ENCODE results near the gene MBP. TPM values are rescaled to one million over a fixed set of nuclear protein-coding genes. Genes with fewer than 3 reads are reported as not detected.
"Not testable (repeated sequence)": the region's sequence is repeated elsewhere in the genome, so short reads cannot be mapped to it uniquely, and the experiment has no call there.

Gene MBP
- total and polyA plus RNA-seq, 2 of the 13 experiments (the other 11 are each of a cell fraction or from before 2014, with no cell fraction given), result 5.0 to 8.5 TPM

DNA sequence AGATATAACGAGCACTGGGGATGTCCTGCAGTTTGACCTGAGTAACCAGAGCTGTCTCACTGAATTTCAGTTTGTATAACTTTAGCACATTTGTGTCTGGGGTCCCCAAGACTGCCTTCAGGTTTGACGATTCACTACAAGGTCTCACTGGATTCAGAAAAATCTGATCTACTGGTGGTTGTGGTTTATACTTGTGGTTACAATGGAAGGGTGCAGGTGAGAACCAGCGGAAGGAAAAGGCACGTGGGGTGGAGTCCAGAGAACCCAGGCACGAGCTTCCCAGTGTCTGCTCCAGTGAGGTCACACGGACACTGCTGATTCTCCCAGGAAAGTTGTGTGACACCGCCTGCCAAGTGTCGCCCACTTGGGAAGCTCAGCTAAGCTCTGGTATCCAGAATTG lies 184.2 kb downstream of the MBP start:
- H4K20me1 ChIP-seq (ENCODE audit: insufficient read depth, low read length), result no peaks in the 10 kb centered on the region
- no TSS peak for BruUV-seq (replicated peaks)
- H3K79me2 ChIP-seq (ENCODE audit: insufficient read depth, low read length), result no peaks in the 10 kb centered on the region
- no peak overlapping the region for H3K4me2 ChIP-seq (ENCODE audit: low read depth, low read length)
- no peak overlapping the region for H3K4me3 ChIP-seq (replicated peaks in 1 of 3; ENCODE audit: insufficient read depth in 1 of 3, low read depth in 2 of 3, low read length in 3 of 3)
- H3K36me3 ChIP-seq (replicated peaks in 1 of 2; ENCODE audit: control insufficient read depth in 1 of 2, insufficient read depth in 2 of 2, low read length in 2 of 2), result peaks cover 4 to 5% of the 10 kb centered on the region in 2 experiments; a peak in 2 of 5 replicates
- intact Hi-C loops (cut with micrococcal nuclease; ENCODE audit: unreplicated experiment) (no loop called here), in situ Hi-C loops (cut with HindIII; ENCODE audit: extremely low pct_ligation_motif_present, low pct_unique_long_range_greater_than_20kb) (no loop called here)
- no peaks in the 10 kb centered on the region for H3K9me3 ChIP-seq (ENCODE audit: low read length)
- ATAC-seq (no peak), FAIRE-seq (no peak), DNase-seq (ENCODE audit: low spot score) (no peak)
- no peaks in the 10 kb centered on the region for H3K27me3 ChIP-seq (ENCODE audit: control insufficient read depth in 1 of 2, insufficient read depth in 2 of 2, low read length in 2 of 2)
- H3K4me1 ChIP-seq (ENCODE audit: insufficient read depth, low read length), result peaks cover 7% of the 10 kb centered on the region
- no peak overlapping the region for H3K9ac ChIP-seq (ENCODE audit: insufficient read depth, low read depth, low read length)
- CTCF ChIA-PET (ENCODE audit: low intra/inter-chr PET ratio, low total read pairs), result no interaction called here
- POLR2A ChIA-PET, result no interaction called here
- over 99% methylated on average over 5 of the region's 8 CpGs for WGBS (ENCODE audit: low lambda C conversion rate)
- no peak overlapping the region for H3K27ac ChIP-seq (ENCODE audit: extremely low read length, insufficient read depth, low read length)
- H2AFZ ChIP-seq (ENCODE audit: low read length), result no peak overlapping the region
- TF ChIP-seq ZNF382 (CRISPR knock-in tag; IDR thresholded peaks at IDR 0.05; ENCODE audit: borderline replicate concordance), result no peak
- TF ChIP-seq, protein P1, sequence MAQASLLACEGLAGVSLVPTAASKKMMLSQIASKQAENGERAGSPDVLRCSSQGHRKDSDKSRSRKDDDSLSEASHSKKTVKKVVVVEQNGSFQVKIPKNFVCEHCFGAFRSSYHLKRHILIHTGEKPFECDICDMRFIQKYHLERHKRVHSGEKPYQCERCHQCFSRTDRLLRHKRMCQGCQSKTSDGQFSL (CRISPR knock-in tag; IDR thresholded peaks at IDR 0.05), result no peak

DNA sequence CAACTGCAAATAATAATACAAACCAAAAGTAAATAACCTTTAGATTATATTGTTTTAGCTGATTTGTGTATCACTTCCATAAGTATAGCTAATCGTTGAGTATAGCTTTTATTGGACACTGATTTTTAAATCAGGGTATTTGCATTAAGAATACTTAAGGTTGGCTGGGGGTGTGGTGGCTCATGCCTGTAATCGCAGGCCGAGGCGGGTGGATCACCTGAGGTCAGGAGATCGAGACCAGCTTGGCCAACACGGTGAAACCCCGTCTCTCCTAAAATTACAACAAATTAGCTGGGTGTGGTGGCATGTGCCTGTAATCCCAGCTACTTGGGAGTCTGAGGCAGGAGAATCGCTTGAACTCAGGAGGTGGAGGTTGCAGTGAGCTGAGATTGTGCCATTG lies 188.2 kb downstream of the MBP start:
- H3K4me2 ChIP-seq (ENCODE audit: low read depth, low read length); DNase-seq (ENCODE audit: low spot score); H3K4me1 ChIP-seq (ENCODE audit: insufficient read depth, low read length); H3K9me3 ChIP-seq (ENCODE audit: low read length); H4K20me1 ChIP-seq (ENCODE audit: insufficient read depth, low read length); H3K27me3 ChIP-seq (ENCODE audit: control insufficient read depth in 1 of 2, insufficient read depth in 2 of 2, low read length in 2 of 2); H3K9ac ChIP-seq (ENCODE audit: insufficient read depth, low read depth, low read length); H3K27ac ChIP-seq (ENCODE audit: extremely low read length, insufficient read depth, low read length); H3K79me2 ChIP-seq (ENCODE audit: insufficient read depth, low read length); H3K4me3 ChIP-seq (replicated peaks in 1 of 3; ENCODE audit: insufficient read depth in 1 of 3, low read depth in 2 of 3, low read length in 3 of 3); intact Hi-C loops (cut with micrococcal nuclease; ENCODE audit: unreplicated experiment); CTCF ChIA-PET (ENCODE audit: low intra/inter-chr PET ratio, low total read pairs); POLR2A ChIA-PET; H2AFZ ChIP-seq (ENCODE audit: low read length); FAIRE-seq; in situ Hi-C loops (cut with HindIII; ENCODE audit: extremely low pct_ligation_motif_present, low pct_unique_long_range_greater_than_20kb); ATAC-seq; BruUV-seq (replicated peaks); H3K36me3 ChIP-seq (replicated peaks in 1 of 2; ENCODE audit: control insufficient read depth in 1 of 2, insufficient read depth in 2 of 2, low read length in 2 of 2): not testable (repeated sequence)
- 98% methylated on average over 8 of the region's 8 CpGs for WGBS (ENCODE audit: low lambda C conversion rate)

Measured in HepG2 (cell line).